Thymus (tissue), 11 donors: ENCODE results near the gene ACTL8. TPM values are rescaled to one million over a fixed set of nuclear protein-coding genes. Genes with fewer than 3 reads are reported as not detected.

ENCODE experiments used
- DNase-seq, 9 donors: peaks; one replicate each; pipeline ENCODE4 v3.0.0-alpha.2; 2013; ENCODE audit warnings: low spot score in 9 of 9, low read depth in 6 of 9, missing footprints in 1 of 9
- H3K27ac ChIP-seq, 2 donors: one replicate each; pipeline ENCODE4 v1.5.1; 2013; ENCODE audit warnings: control low read depth in 1 of 2, low read depth in 1 of 2, low read length in 1 of 2, mild to moderate bottlenecking in 1 of 2, moderate library complexity in 1 of 2
- H3K27me3 ChIP-seq, 2 donors: one replicate each; pipeline ENCODE4 v1.5.1; 2013; ENCODE audit warnings: low read length in 1 of 2; ENCODE audit not compliant: control insufficient read depth in 2 of 2, insufficient read depth in 1 of 2
- H3K36me3 ChIP-seq, 2 donors: one replicate each; pipeline ENCODE4 v1.5.1; 2013; ENCODE audit warnings: low read length in 1 of 2, mild to moderate bottlenecking in 1 of 2, moderate library complexity in 1 of 2; ENCODE audit not compliant: control insufficient read depth in 2 of 2, insufficient read depth in 2 of 2
- H3K4me1 ChIP-seq, 2 donors: one replicate each; pipeline ENCODE4 v1.5.1; 2013; ENCODE audit warnings: low read length in 2 of 2; ENCODE audit not compliant: control insufficient read depth in 2 of 2, insufficient read depth in 2 of 2
- H3K4me3 ChIP-seq, 2 donors: one replicate each; pipeline ENCODE4 v1.5.1; 2013; ENCODE audit warnings: low read length in 2 of 2, control low read depth in 1 of 2, mild to moderate bottlenecking in 1 of 2
- H3K9me3 ChIP-seq, 2 donors: one replicate each; pipeline ENCODE4 v1.5.1; 2013; ENCODE audit warnings: low read length in 1 of 2, mild to moderate bottlenecking in 1 of 2; ENCODE audit not compliant: control insufficient read depth in 2 of 2, insufficient read depth in 1 of 2
- WGBS: extraction: QIAGEN DNeasy Blood & Tissue Kit; methylation state at CpG from one replicate; pipeline ENCODE4 v1.1.7; 2013; 5-methylcytosine and 5-hydroxymethylcytosine counted together
- polyA plus RNA-seq: library from polyadenylated mRNA; stranded (reverse); fragments of 200-250 nt; gene quantifications from one replicate; pipeline ENCODE4 v1.2.3, GENCODE V29; 2013
- total RNA-seq: library from RNA; stranded (reverse); fragments of 120-200 nt; gene quantifications from one replicate; pipeline ENCODE4 v1.2.4, GENCODE V29; 2013
- donor health status: healthy.

ACTL8 gene
- total and polyA plus RNA-seq, 2 donors = 0.28 to 0.71 TPM

DNA sequence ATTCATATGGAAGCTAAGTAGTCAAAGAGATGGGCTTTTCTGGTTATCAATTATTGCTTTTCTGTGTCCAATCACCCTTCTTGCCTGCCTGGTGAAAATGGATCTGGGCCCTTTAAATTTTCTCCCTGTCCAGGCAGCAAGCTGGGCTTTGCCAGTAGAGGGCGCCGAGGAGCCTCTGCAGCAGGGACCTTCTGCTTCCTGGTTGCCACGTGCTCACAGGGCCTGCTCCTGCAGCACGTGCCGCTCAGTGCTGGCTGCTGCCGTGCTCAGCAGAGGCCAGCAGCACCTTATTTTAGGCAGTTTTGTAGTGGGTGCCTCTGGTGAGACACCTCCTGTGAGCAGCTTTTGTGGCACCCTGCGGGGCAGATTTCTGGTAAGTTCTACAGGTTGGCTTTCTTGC lies 4.0 kb downstream of the ACTL8 start:
- WGBS = 65% methylated on average over 7 of the region's 7 CpGs
- Histone ChIP-seq H3K4me1 (no peaks in the 10 kb centered on the region), H3K4me3 (no peak overlapping the region), H3K36me3 (no peaks in the 10 kb centered on the region), H3K27me3 (no peaks in the 10 kb centered on the region), H3K9me3 (peaks cover 13 to 23% of the 10 kb centered on the region in 2 donors), H3K27ac (no peak overlapping the region)
- no peak for DNase-seq

DNA sequence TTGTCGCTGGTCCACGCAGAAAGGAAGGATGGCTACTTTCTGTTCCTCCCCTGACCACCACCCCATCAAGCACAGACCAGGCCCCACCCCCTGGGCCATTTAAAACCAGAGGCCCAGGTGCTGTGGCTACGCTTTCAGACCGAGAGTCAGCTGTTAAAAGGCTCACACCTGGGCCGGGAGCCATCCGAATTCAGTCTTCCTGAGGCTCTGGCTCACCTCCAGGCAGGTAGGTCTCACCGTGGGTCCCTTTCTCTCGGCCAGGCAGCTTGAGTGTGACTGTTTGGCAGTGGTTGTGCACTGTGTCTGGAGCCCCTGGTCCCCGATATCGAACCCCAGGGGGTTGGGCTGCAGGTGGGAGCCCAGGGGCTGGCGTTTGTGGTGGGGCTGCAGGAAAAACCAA lies 7.2 kb downstream of the ACTL8 start:
- DNase-seq = no peak
- Histone ChIP-seq H3K27ac (no peak overlapping the region), H3K9me3 (peaks cover 3 to 5% of the 10 kb centered on the region in 2 donors), H3K4me1 (no peaks in the 10 kb centered on the region), H3K27me3 (peaks cover 0 to 2% of the 10 kb centered on the region in 2 donors), H3K4me3 (no peak overlapping the region), H3K36me3 (no peaks in the 10 kb centered on the region)
- WGBS = 86% methylated on average over 11 of the region's 11 CpGs

DNA sequence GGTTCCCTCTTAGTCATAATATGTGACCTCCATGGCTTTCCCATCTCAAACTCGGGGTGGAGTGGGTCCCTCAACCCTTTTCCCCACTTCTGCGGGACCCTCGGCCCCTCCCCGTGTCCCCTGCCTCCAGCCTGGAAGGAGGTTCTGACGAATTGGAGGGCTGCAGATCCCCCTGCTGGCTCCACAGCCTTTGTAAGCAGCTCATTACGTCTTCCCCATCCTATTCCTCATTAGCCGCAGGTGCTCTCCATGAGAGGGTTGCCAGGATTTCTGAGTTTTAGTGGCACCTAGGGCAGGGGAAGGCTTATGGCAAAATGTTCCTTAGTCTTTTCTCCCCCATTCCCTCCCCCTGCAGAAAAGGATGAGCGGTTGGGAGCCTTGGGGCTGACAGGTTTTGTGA lies 8.3 kb downstream of the ACTL8 start:
- 74% methylated on average over 8 of the region's 8 CpGs for WGBS
- Histone ChIP-seq H3K27me3 (peaks cover 0 to 2% of the 10 kb centered on the region in 2 donors), H3K36me3 (no peaks in the 10 kb centered on the region), H3K4me1 (no peaks in the 10 kb centered on the region), H3K27ac (no peak overlapping the region), H3K9me3 (peaks cover 3 to 5% of the 10 kb centered on the region in 2 donors), H3K4me3 (no peak overlapping the region)
- no peak for DNase-seq

DNA sequence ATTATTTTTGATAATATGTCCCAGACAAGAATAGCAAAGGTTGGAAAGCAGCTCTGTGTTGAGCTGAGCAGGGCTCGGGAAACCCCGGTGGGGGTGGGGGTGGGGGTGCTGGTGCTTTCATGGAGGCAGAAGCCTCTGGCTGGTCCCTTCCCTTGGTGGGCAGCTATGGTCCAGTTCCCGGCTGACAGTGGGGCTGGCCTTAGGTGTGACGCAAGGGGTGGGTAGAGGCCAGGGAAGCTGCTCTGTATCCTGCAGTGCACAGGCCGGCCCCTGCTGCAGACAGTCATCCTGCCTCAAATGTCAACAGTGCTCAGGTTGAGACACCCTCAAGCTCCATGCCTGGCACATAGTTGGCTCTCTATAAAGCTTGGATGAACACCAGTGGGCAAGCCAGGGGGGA lies 8.9 kb downstream of the ACTL8 start:
- no peak for DNase-seq
- H3K27ac ChIP-seq = no peak overlapping the region
- no peak overlapping the region for H3K4me3 ChIP-seq
- no peaks in the 10 kb centered on the region for H3K36me3 ChIP-seq
- peaks cover 3 to 5% of the 10 kb centered on the region in 2 donors for H3K9me3 ChIP-seq
- 89% methylated on average over 5 of the region's 5 CpGs for WGBS
- H3K27me3 ChIP-seq = peaks cover 0 to 2% of the 10 kb centered on the region in 2 donors
- H3K4me1 ChIP-seq = no peaks in the 10 kb centered on the region

DNA sequence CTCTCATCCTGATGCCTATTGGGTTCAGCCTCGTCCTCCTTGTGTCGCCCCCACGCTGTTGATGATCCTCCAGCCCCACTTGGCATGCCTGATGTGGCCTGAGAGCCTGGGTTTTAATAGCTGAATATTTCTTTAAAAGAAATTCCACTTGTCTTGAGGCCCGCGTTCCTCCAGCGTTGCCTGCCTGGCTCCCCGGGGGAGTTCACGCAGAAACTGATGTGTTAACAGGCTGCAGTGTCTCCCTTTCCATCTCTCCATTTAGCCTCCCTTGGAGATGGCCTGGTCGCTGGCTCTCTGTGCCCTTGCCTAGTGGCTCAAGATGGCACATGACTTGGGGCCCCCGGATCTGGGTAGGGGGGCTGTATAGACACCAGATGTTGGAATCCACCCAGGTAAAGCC lies 9.5 kb downstream of the ACTL8 start:
- Histone ChIP-seq H3K27ac (no peak overlapping the region), H3K36me3 (no peaks in the 10 kb centered on the region), H3K27me3 (peaks cover 0 to 2% of the 10 kb centered on the region in 2 donors), H3K4me1 (no peaks in the 10 kb centered on the region), H3K4me3 (no peak overlapping the region), H3K9me3 (no peaks in the 10 kb centered on the region)
- 87% methylated on average over 10 of the region's 10 CpGs for WGBS
- no peak for DNase-seq

DNA sequence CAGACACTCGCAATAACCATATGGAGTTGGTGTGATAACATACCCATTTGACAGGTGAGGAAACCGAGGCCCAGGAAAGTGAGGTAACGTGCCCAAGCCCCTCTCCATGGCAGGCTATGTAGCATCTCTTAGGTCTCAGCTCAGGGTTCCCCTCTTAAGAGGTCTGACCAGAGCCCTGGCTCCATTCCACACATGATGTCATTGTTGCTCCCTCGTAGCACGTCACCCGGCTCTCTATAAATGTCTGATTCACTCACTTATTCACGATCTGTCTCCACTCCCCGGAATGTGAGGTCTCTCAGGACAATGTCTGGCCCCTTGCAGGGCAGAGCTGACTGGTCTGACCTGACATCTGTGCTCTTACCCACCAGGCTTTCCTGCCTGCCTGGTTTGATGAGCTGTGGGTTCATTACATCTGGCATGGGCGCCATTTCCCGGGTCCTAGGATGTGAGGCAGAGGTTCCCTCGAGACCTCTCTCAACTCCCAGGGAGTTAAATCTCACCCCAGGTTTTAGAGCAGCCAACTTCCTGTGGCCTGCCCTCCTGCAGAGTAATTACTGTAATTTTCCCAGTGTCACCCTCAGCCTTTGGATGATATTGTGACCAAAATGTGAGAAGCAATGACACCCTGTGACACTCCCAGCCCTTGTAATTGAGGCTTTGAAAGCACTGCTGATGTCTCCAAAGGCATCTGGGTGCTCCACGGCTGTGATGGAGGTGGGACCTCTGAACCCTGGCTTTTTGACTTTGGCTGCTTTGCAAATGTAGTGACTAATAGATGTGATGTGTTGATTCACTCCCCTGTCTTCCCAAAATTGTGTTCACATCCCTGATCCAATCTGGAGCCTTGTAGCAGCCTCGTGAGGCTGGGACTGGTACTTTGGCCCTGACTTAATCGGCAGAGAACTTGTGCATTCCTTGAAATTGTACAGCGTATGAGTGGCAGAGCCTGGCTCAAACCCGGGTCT lies 10.6 kb downstream of the ACTL8 start:
- Histone ChIP-seq H3K27ac (no peak overlapping the region), H3K27me3 (peaks cover 0 to 2% of the 10 kb centered on the region in 2 donors), H3K9me3 (no peaks in the 10 kb centered on the region), H3K4me1 (no peaks in the 10 kb centered on the region), H3K4me3 (no peak overlapping the region), H3K36me3 (no peaks in the 10 kb centered on the region)
- no peak for DNase-seq
- WGBS = 79% methylated on average over 16 of the region's 16 CpGs

DNA sequence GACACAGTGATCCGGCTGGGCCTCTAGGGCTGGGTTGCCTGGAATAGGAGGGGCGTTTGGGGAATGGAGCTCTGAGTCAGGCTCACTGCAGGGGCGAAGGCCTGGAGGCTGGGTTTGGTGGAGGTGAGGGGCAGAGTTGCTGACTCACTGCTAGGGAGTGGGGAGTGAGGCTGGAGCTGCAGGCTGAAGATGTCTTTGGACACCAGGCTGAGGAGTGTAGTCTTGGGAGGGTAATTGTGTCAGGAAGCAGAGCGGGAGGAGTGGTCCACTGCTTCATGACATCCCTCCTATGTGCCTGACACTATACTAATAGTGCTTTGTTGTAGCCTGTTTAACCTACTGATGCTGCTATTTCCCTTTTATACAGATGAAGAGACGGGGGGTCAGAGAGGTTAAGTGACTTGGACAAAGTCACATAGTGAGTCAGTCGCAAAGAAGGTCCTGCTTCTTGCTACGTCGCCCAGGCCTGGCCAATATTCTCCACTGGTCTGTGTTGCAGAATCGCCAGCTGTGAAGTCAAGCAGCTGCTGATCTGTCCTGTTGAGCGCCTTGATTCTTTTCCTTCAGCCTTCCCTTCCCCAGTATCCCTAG lies 13.6 kb downstream of the ACTL8 start:
- Histone ChIP-seq H3K27ac (no peak overlapping the region), H3K4me3 (no peak overlapping the region), H3K27me3 (peaks cover 0 to 2% of the 10 kb centered on the region in 2 donors), H3K9me3 (no peaks in the 10 kb centered on the region), H3K4me1 (no peaks in the 10 kb centered on the region), H3K36me3 (no peaks in the 10 kb centered on the region)
- DNase-seq = no peak
- 89% methylated on average over 10 of the region's 10 CpGs for WGBS

DNA sequence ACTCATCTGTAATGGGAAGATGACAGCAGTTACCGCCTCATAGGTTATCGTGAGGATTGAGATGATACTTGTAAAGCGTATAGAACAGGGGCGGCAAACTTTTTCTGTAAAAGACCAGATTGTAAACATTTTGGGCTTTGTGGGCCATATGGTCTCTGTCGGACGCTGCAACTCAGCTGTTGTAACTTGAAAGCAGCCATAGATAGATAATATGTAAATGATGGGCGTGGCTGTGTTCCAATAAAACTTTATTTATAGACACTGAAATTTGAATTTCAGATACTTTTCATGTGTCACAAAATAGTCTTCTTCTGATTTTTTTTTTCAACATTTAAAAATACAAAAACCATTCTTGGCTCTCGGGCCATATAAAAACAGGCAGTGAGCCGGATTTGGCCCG lies 15.8 kb downstream of the ACTL8 start:
- Histone ChIP-seq H3K27ac (no peak overlapping the region), H3K4me3 (no peak overlapping the region), H3K4me1 (no peaks in the 10 kb centered on the region), H3K27me3 (peaks cover 0 to 2% of the 10 kb centered on the region in 2 donors), H3K9me3 (no peaks in the 10 kb centered on the region), H3K36me3 (no peaks in the 10 kb centered on the region)
- no peak for DNase-seq
- WGBS = 91% methylated on average over 10 of the region's 10 CpGs

DNA sequence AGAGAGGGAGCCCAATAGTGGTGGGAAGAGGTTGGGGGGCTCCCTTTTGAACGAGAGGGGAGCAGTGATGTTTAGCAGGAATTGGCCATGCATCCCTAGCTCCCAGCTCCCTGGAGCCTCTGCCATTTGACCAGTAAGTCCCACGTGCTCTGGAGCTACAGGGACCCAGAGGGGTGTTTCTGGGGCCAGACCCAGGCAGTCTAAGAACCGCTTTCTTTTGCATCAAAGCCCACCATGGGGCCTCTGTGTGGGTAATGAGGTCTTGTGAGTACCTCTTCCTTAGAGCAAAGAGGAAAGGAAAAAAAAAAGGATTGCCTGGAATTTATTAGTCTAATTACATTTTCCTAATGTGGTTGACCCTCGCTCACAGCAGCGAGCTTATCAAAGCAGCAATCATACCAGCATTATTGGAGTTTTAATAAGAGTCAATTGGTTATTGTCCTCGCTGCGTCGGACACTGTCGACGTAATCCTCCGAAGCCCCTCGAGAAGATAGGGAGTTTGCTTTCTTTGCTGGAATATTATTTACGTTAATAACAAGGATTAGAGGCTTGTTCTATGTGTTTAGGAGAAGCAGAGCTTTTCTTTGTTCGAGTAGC lies 17.6 kb downstream of the ACTL8 start:
- no peaks in the 10 kb centered on the region for H3K36me3 ChIP-seq
- no peak for DNase-seq
- no peaks in the 10 kb centered on the region for H3K4me1 ChIP-seq
- no peak overlapping the region for H3K4me3 ChIP-seq
- H3K27ac ChIP-seq = no peak overlapping the region
- no peaks in the 10 kb centered on the region for H3K27me3 ChIP-seq
- H3K9me3 ChIP-seq = no peaks in the 10 kb centered on the region
- WGBS = 86% methylated on average over 14 of the region's 14 CpGs
